Ishikawa (cell line): ENCODE measurements around the gene E4F1.

ENCODE experiments used
- CEBPB ChIP-seq: IDR thresholded peaks from 2 replicates; pipeline ENCODE4 v1.6.1; 2012
- CREB1 ChIP-seq: IDR thresholded peaks from 2 replicates; pipeline ENCODE4 v1.6.1; 2012; ENCODE audit warnings: low read depth
- EGR1 ChIP-seq: IDR thresholded peaks from 2 replicates; pipeline ENCODE4 v1.6.1; 2012
- EP300 ChIP-seq: IDR thresholded peaks from 2 replicates; pipeline ENCODE4 v1.6.1; 2012; ENCODE audit warnings: borderline replicate concordance
- FOXM1 ChIP-seq: IDR thresholded peaks from 2 replicates; pipeline ENCODE4 v1.6.1; 2012; ENCODE audit warnings: low read depth, borderline replicate concordance
- MAX ChIP-seq: IDR thresholded peaks from 2 replicates; pipeline ENCODE4 v1.6.1; 2012
- RAD21 ChIP-seq: IDR thresholded peaks from 2 replicates; pipeline ENCODE4 v1.6.1; 2012; ENCODE audit warnings: low read depth
- TCF12 ChIP-seq: IDR thresholded peaks from 2 replicates; pipeline ENCODE4 v1.6.1; 2012; ENCODE audit warnings: low read depth
- YY1 ChIP-seq: IDR thresholded peaks from 2 replicates; pipeline ENCODE4 v1.6.1; 2012; ENCODE audit warnings: low read depth
- TF ChIP-seq, protein P1 (sequence below): IDR thresholded peaks from 2 replicates; pipeline ENCODE4 v1.6.1; 2012; ENCODE audit warnings: low read depth, mild to moderate bottlenecking

DNA sequence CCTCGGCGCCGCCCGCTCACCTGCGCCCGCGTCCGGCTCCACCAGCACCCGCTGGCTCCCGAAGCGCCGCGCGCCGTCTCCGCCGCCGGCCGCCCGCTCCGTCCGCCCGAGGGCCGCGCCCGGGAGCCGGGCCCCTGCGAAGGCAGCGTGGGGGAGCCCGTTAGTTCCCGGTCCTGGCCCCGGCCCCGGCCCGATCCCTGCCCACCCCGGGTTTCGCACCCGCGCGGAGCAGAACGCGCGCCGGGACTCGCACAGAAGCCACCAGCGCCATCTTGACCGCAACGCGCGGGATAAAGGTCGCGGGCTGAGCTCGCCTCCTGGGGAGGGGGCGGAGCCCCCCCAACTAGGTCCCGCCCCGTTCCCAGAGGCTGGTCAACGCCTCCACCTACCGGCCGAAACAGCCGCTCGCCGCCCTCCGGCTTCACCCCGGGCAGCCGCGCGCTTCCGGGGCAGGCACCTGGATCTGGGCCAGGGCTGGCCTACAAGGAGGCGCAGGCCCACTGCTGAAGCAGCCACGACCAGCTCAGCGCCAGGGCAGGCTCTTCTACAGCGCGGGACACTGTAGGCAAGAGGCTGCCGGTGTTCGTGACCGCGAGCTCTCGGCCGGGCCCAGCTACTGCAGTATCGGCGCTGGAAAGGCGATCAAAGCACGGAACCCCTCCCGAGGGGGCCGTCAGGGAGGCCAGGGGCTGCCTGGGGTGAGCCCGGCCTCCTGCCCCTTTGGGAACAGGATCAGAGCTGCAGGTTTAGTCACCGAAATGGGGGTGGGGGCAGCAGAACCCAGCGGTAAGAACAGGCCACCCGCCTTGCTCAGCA lies 28.1 kb downstream of the E4F1 start, which contains the start of gene ECI1:
- TF ChIP-seq RAD21 = peak; percentile 47; the same call in 1 of the 2 replicates
- TF ChIP-seq MAX = peak; percentile 71; the same call in 1 of the 2 replicates
- TF ChIP-seq CREB1 = peak; percentile 38; the same call in 1 of the 2 replicates
- peak; percentile 51; the same call in 1 of the 2 replicates for TF ChIP-seq TCF12
- TF ChIP-seq, protein P1, sequence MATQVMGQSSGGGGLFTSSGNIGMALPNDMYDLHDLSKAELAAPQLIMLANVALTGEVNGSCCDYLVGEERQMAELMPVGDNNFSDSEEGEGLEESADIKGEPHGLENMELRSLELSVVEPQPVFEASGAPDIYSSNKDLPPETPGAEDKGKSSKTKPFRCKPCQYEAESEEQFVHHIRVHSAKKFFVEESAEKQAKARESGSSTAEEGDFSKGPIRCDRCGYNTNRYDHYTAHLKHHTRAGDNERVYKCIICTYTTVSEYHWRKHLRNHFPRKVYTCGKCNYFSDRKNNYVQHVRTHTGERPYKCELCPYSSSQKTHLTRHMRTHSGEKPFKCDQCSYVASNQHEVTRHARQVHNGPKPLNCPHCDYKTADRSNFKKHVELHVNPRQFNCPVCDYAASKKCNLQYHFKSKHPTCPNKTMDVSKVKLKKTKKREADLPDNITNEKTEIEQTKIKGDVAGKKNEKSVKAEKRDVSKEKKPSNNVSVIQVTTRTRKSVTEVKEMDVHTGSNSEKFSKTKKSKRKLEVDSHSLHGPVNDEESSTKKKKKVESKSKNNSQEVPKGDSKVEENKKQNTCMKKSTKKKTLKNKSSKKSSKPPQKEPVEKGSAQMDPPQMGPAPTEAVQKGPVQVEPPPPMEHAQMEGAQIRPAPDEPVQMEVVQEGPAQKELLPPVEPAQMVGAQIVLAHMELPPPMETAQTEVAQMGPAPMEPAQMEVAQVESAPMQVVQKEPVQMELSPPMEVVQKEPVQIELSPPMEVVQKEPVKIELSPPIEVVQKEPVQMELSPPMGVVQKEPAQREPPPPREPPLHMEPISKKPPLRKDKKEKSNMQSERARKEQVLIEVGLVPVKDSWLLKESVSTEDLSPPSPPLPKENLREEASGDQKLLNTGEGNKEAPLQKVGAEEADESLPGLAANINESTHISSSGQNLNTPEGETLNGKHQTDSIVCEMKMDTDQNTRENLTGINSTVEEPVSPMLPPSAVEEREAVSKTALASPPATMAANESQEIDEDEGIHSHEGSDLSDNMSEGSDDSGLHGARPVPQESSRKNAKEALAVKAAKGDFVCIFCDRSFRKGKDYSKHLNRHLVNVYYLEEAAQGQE = no peak
- TF ChIP-seq CEBPB = no peak; the same call in 1 of the 2 replicates
- TF ChIP-seq YY1 = peak; percentile 95
- TF ChIP-seq EP300 = no peak; the same call in 1 of the 2 replicates
- TF ChIP-seq EGR1 = peak; percentile 48; the same call in 1 of the 2 replicates
- TF ChIP-seq FOXM1 = 0 out of 2 replicates have a peak, but pooled peaks have one; percentile 37
